Eye (tissue), 1 donor: Measurements from ENCODE around the gene RAB37.

ENCODE experiments used
- DNase-seq: peaks from one replicate; pipeline ENCODE4 v3.0.0-alpha.2; 2015

Gene RAB37

GRCh38 chr17:74764751-74765286, 27.8 kb downstream of the RAB37 start:
- no peak for DNase-seq

- no peak for DNase-seq
These were observed 29.4 kb downstream of the RAB37 start for GRCh38 chr17:74766413-74766812.

GRCh38 chr17:74767111-74767516, 30.1 kb downstream of the RAB37 start:
- DNase-seq = no peak

GRCh38 chr17:74768069-74768762, 31.2 kb downstream of the RAB37 start:
- DNase-seq = no peak

GRCh38 chr17:74768763-74769114, 31.7 kb downstream of the RAB37 start:
- no peak for DNase-seq

DNA sequence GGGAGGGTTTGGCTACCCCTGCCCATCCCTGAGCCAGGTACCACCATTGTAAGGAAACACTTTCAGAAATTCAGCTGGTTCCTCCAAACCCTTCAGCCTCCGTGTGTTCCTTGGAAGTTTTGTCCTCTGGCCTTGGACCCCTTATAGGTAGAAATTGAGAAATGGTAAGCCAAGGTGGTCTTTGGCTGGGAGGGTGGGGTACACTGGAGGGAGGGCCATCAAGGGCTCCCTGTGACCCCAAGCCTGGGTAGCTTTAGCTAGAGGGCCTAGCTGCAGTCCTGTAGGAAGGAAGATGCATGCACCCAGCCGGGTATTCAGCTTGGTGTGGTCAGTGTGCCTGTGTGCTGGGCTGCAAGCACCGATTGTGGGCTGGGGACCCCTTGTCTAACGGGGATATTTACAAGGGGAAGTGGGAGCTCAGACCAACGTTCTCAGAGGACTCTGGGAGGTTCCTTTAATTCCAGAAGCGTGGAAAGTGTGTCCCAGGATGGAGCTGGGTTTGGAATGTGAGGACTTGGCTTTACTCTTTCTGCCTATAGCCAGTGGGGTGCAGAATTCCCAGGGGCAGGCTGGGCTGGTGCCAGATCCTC, 32.3 kb downstream of the RAB37 start:
- no peak for DNase-seq

- no peak for DNase-seq
These were observed 32.9 kb downstream of the RAB37 start for GRCh38 chr17:74769856-74770497.

- DNase-seq = peak; percentile 74
These were observed 33.7 kb downstream of the RAB37 start for GRCh38 chr17:74770498-74771318.

DNA sequence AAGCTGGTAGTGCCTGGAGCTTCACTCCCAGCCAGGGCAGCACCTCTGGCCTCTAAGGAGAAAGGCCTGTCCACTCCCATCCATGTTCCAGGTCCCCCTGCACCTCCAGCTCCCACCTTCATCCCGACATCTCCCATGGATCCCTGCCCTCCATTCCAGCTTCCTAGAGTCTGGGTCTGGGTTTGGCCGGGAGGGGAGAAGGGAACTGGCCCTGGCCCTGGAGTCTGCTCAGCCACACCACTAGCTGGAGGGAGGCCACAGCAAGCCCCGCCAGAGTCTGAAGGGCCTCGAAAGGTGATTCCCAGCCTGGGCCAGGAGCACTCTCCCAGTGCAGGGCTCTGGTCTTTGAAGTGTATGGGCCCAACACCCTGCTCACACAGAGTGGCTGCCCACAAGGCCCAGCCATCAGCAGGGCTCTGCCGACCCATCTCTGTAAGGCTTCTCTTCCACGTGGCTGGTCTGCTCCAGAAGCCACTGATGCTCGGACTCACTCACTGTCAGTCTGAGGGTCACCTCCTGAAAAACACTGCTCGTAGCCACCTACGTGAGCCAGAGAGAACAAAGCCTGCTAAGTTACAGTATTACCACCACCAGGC, 34.4 kb downstream of the RAB37 start:
- DNase-seq = no peak

DNA sequence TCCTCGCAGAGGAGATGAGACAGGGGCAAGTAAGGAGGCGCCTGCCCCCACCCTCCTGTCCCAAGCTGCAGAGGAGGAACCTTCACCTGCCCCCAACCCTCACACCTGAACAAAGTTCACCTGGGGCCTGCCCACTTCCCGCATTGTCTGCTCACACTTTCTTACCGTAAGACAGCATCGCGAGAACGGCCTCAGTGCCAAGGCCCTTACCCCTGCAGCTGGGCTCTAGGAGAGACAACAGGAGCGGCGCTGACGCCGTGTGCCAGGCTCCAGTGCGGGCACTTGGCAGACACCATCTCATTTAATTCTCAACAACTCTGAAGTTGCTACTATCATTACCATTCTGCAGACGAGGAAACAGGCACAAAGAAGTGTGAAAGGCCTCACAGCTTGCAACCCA, 35.0 kb downstream of the RAB37 start:
- DNase-seq = no peak

GRCh38 chr17:74773414-74773813, 36.4 kb downstream of the RAB37 start:
- DNase-seq = no peak

GRCh38 chr17:74773871-74774286, 36.8 kb downstream of the RAB37 start:
- DNase-seq = no peak

DNA sequence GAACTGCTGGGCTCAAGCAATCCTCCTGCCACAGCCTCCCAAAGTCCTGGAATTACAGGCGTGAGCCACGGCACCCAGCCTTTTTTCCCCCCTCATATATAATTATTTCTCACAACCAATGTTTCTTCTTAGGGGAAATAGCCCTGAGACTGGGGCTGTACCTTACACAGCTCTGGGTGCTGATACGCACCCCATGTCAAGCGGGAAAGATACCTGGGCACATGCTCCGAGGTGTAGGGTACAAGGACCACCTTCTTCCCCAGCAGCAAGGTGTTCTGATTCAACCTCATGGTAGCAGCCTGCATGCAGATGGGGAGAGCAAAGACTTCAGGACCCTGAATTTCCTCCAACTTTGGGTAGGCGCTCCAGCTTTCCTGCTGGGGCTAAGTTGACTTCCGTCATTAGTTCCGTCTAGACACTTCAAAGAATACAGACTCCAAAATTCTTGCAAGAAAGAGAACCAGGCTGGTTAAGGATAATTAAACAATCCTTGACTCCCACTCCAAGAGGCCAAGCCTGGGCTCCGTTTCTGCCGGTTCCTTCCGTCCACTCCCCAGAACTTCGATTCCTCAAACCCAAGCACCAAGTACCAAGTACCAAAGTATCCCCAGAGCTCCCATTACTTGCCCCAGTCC, 38.5 kb downstream of the RAB37 start:
- DNase-seq = no peak

DNA sequence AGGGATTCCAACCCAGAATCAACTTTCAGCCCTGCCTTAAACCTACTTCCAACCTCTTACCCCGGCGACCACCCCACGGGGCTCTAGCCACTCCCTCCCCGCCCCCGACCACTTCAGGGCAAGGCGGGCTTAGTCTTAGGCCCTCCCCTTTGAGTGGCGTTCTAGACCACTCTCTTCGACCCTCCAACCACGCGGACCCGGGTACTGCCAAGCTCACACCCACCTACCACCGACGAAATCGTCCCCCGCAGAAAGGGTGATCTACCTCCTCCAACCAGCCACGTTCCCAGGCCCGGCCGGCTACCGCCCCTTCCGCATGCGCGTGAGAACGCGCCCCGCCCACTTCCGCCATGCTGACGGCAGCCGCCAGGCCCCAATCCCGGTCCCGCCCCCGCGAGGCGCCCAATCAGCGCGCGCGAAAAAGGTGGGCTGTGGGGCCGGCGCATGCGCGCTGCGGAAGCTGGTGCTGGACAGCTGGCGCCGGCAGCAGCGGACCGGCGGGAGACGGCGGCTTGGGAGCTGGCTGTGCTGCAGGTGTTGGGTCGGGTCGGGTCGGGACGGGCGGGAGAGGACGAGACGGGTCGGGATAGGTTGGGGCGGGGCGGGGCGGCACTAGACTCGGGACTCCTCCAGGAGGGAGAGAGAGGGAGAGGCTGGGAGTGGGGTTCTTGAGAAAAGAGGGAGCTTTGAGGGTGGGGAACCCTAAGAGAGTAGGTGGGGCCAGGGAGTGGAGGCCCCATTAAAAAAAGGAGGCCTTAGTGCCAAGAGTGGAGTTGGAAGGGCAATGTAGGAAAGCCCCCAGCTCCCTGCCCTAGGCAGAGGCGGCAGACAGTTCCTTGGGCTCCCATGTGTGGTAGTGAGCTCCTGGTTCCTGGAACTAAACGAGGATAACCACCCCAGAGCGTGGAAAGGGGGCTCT, 39.2 kb downstream of the RAB37 start, which contains the start of gene NAT9:
Gene NAT9 (minus strand): TSS at position 302 of the 919 bp plus-strand sequence. CDS start 647 bp downstream, outside the sequence.
- DNase-seq = peak; percentile 99

DNA sequence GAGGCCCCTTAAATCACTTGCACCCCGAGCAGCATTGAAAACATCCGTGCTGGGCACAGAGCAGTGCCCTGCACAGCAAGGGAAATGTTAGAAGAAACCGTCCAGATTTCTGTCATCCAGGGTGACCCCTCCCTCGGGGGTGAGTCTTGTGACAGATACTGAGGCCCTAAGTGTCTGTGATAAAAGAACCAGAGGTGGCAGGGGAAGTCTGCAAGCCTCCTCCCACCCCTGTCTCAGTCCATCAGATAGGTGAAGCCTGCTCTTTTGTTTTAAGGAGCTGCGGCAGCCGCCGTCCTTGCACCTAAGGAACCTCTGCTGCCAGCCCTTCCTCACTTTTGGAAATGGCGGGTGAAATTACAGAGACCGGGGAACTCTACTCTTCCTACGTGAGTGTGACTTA, 39.9 kb downstream of the RAB37 start:
- DNase-seq = no peak

DNA sequence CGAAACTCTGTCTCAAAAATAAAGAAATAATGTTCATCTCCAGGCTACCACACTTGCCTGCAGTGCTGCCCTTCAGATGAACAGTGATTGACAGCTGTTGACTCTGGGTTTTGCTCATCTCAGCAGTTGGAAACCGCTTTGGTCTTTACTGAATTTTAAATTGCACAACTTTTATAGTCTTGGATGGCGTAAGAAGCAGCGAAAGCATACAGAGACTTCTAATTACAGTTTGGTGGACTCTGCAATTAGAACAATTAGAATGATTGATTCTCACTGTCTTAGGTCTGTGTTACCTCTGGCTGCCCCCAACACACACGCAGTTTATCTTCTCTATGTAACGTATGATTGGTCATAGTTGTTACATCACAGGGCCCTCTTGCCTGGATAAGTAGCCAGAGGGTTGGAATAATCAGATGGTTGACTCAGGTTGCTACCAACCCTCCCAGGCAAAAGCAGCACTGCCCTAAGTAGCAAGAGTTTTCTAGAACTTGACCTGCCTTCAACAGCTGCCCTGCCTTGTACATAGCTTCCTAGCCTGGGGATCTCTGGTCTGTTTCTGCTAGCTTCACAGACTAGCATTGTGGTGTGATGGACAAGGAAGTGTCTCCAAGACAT, 41.0 kb downstream of the RAB37 start:
- no peak for DNase-seq

- DNase-seq = no peak
These were observed 41.9 kb downstream of the RAB37 start for GRCh38 chr17:74778960-74779359.

DNA sequence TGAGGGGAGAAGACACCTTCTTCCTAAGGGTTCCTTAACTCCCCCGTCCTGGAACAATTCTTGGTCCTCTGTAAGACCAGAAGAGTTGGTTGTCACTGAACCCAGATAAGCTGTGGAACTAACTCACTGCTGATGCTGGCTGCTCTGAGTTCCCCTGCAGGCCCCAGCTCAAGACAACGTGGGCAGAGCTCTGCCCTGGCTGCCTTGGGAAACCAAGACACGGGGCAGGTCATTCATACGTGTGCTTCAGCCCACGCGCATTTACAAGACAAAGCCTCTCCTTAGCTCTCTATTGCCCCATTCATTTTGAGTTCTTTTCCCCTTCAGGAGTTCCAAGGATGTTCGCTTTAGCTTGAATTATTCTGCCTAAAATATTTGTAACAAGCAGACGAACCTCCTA, 42.4 kb downstream of the RAB37 start:
- no peak for DNase-seq

DNA sequence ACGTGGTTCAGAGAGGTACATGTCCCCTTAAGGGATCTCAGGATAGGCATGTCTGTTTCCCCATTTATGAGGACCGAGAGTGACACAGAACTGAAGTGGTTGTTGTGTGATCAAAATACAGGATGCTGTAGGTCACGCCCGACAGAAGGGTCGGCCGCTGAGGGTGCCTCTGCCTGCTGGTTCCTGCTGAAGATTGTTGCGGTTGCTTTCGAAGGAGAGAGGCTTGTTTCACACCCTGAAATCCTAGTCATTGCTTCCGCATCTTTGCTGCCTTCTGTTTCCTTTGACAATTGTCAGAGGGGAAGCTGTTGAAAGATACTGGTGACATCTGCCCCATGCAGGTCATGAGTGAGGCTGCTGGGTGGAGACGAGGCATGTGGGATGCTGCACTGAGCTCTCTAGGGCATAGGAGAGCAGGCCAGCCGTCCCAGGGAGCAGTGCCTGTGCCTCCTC, 42.9 kb downstream of the RAB37 start:
- no peak for DNase-seq

DNA sequence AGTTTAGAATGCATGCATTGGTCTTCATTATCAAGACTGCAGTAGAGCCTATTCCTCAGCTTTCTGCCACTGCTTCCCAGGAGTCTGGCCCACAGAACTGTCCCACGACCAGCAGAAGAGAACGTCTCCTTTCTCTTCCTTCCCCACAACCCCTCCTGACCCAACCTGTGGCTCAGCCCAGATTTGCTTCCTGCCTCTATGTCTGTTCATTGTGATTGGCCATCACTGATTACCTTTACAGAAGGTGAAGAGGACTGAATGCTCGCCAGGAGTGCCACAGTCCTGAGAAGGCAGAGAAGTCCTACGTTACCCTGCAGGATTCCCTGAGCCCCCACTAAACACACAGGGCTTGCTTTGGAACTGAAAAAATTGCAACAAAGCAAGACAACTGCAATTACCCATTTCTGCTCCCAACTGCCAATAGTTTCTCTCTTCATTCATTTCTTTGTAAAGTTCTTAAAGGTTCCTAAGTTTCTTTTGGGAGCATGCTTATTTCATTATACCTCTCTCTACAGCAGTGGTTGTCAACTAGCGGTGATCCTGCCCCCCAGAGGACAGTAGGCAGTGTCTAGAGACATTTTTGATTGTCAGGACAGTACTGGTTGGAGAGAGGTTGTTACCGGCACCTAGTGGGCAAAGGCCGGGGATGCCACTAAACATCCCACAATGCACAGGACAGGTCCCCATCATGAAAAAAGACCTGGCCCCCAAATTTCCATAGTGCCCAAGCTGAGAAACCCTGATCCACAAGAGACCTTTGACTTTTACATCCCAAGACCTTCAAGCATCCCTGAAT, 43.6 kb downstream of the RAB37 start:
- DNase-seq = peak; percentile 30
